ENCODE results near the gene SNX8. TPM values are rescaled to one million over a fixed set of nuclear protein-coding genes. Genes with fewer than 3 reads are reported as not detected.

SNX8 gene
- total and polyA plus RNA-seq, 2 of the 13 experiments (the other 11 are each of a cell fraction or from before 2014, with no cell fraction given), result 20.6 to 45.2 TPM

DNA sequence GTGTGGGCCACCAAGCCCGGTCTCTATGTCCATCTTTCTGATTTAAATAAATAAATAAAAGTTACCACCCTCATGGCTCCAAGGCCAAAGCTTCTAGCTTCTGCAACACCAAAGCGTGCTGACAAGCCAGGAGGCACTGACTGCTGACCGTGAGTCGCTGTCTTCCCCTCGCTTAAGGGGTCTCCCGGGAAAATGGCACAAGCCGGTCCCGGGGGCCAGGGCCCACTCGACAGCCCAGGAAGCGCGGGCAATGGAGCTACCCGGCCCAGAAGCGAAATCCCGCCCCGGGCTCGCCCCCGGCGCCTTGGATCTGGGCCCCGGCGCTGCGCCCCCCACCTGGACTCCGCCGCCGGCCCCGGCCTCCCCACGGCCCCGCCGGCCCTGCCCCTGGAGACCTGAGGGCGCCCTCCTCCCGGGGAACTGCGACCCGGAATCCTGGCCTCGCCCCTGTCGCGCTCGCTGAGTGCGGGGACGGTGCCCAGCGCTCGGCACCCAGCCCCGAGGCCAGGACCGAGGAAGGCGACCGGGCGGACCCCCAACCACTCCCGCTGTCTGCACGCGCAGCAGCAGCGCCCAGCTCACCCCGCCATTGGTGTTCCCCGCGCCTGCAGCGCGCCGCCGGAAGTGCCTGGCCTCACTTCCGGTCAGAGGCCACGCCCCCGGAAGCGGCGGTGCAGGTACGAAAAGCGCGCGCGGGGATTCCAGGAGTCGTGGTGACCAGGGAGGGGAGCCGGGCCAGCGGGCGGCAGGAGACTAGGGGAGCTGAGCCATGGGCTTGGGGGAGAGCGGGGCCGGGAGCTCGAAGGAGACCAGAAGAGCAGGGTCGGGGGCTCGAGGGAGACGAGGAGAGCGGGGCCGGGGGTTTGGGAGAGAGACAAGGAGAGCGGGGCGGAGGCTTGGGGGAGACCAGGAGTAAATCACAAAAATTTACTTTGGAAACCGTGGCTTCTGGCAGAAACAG is 72.4 kb downstream of the SNX8 start, which contains the start of the genes MRM2 and NUDT1 (continued):
- TF ChIP-seq, protein P1, sequence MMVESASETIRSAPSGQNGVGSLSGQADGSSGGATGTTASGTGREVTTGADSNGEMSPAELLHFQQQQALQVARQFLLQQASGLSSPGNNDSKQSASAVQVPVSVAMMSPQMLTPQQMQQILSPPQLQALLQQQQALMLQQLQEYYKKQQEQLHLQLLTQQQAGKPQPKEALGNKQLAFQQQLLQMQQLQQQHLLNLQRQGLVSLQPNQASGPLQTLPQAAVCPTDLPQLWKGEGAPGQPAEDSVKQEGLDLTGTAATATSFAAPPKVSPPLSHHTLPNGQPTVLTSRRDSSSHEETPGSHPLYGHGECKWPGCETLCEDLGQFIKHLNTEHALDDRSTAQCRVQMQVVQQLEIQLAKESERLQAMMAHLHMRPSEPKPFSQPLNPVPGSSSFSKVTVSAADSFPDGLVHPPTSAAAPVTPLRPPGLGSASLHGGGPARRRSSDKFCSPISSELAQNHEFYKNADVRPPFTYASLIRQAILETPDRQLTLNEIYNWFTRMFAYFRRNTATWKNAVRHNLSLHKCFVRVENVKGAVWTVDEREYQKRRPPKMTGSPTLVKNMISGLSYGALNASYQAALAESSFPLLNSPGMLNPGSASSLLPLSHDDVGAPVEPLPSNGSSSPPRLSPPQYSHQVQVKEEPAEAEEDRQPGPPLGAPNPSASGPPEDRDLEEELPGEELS (CRISPR knock-in tag; IDR thresholded peaks at IDR 0.05), result no peak
- TF ChIP-seq MAFK (conservative IDR thresholded peaks at IDR 0.05 in 1 of 2, IDR thresholded peaks at IDR 0.05 in 1 of 2; ENCODE audit: low read length in 2 of 2) (no peak), EEA1 (CRISPR knock-in tag; IDR thresholded peaks at IDR 0.05; ENCODE audit: borderline replicate concordance) (peak; percentile 67; the same call in 1 of the 2 replicates), ARID2 (CRISPR knock-in tag; IDR thresholded peaks at IDR 0.05; ENCODE audit: borderline replicate concordance) (no peak), ZNF446 (CRISPR knock-in tag; IDR thresholded peaks at IDR 0.05) (0 out of 2 replicates have a peak, but pooled peaks have one; percentile 6), SP4 (CRISPR knock-in tag; IDR thresholded peaks at IDR 0.05) (peak; percentile 93), KLF12 (CRISPR knock-in tag; IDR thresholded peaks at IDR 0.05; ENCODE audit: borderline replicate concordance) (no peak), ZNF12 (CRISPR knock-in tag; IDR thresholded peaks at IDR 0.05) (no peak), POLR2AphosphoS2 (IDR thresholded peaks at IDR 0.05; ENCODE audit: low read depth, low read length) (no peak), ZNF17 (CRISPR knock-in tag; IDR thresholded peaks at IDR 0.05) (no peak; the same call in 1 of the 2 replicates), TOE1 (CRISPR knock-in tag; IDR thresholded peaks at IDR 0.05) (peak; percentile 34; the same call in 1 of the 2 replicates)
- TF ChIP-seq, protein P2, sequence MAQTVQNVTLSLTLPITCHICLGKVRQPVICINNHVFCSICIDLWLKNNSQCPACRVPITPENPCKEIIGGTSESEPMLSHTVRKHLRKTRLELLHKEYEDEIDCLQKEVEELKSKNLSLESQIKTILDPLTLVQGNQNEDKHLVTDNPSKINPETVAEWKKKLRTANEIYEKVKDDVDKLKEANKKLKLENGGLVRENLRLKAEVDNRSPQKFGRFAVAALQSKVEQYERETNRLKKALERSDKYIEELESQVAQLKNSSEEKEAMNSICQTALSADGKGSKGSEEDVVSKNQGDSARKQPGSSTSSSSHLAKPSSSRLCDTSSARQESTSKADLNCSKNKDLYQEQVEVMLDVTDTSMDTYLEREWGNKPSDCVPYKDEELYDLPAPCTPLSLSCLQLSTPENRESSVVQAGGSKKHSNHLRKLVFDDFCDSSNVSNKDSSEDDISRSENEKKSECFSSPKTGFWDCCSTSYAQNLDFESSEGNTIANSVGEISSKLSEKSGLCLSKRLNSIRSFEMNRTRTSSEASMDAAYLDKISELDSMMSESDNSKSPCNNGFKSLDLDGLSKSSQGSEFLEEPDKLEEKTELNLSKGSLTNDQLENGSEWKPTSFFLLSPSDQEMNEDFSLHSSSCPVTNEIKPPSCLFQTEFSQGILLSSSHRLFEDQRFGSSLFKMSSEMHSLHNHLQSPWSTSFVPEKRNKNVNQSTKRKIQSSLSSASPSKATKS (CRISPR knock-in tag; IDR thresholded peaks at IDR 0.05), result no peak
- TF ChIP-seq, protein P3, sequence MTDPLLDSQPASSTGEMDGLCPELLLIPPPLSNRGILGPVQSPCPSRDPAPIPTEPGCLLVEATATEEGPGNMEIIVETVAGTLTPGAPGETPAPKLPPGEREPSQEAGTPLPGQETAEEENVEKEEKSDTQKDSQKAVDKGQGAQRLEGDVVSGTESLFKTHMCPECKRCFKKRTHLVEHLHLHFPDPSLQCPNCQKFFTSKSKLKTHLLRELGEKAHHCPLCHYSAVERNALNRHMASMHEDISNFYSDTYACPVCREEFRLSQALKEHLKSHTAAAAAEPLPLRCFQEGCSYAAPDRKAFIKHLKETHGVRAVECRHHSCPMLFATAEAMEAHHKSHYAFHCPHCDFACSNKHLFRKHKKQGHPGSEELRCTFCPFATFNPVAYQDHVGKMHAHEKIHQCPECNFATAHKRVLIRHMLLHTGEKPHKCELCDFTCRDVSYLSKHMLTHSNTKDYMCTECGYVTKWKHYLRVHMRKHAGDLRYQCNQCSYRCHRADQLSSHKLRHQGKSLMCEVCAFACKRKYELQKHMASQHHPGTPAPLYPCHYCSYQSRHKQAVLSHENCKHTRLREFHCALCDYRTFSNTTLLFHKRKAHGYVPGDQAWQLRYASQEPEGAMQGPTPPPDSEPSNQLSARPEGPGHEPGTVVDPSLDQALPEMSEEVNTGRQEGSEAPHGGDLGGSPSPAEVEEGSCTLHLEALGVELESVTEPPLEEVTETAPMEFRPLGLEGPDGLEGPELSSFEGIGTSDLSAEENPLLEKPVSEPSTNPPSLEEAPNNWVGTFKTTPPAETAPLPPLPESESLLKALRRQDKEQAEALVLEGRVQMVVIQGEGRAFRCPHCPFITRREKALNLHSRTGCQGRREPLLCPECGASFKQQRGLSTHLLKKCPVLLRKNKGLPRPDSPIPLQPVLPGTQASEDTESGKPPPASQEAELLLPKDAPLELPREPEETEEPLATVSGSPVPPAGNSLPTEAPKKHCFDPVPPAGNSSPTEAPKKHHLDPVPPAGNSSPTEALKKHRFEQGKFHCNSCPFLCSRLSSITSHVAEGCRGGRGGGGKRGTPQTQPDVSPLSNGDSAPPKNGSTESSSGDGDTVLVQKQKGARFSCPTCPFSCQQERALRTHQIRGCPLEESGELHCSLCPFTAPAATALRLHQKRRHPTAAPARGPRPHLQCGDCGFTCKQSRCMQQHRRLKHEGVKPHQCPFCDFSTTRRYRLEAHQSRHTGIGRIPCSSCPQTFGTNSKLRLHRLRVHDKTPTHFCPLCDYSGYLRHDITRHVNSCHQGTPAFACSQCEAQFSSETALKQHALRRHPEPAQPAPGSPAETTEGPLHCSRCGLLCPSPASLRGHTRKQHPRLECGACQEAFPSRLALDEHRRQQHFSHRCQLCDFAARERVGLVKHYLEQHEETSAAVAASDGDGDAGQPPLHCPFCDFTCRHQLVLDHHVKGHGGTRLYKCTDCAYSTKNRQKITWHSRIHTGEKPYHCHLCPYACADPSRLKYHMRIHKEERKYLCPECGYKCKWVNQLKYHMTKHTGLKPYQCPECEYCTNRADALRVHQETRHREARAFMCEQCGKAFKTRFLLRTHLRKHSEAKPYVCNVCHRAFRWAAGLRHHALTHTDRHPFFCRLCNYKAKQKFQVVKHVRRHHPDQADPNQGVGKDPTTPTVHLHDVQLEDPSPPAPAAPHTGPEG (CRISPR knock-in tag; IDR thresholded peaks at IDR 0.05), result no peak
- TF ChIP-seq, protein P4, sequence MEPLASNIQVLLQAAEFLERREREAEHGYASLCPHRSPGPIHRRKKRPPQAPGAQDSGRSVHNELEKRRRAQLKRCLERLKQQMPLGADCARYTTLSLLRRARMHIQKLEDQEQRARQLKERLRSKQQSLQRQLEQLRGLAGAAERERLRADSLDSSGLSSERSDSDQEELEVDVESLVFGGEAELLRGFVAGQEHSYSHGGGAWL (CRISPR knock-in tag; IDR thresholded peaks at IDR 0.05), result no peak; the same call in 1 of the 2 replicates
- TF ChIP-seq, protein P5, sequence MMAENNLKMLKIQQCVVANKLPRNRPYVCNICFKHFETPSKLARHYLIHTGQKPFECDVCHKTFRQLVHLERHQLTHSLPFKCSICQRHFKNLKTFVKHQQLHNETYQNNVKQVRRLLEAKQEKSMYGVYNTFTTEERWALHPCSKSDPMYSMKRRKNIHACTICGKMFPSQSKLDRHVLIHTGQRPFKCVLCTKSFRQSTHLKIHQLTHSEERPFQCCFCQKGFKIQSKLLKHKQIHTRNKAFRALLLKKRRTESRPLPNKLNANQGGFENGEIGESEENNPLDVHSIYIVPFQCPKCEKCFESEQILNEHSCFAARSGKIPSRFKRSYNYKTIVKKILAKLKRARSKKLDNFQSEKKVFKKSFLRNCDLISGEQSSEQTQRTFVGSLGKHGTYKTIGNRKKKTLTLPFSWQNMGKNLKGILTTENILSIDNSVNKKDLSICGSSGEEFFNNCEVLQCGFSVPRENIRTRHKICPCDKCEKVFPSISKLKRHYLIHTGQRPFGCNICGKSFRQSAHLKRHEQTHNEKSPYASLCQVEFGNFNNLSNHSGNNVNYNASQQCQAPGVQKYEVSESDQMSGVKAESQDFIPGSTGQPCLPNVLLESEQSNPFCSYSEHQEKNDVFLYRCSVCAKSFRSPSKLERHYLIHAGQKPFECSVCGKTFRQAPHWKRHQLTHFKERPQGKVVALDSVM (CRISPR knock-in tag; IDR thresholded peaks at IDR 0.05), result peak; percentile 71

Measured in HepG2 (cell line).